WI38 (cell line): ENCODE measurements around the gene C1orf198.

ENCODE experiments used
- H3K4me3 ChIP-seq: 2 replicates; pipeline ENCODE4 v1.5.1; 2011; ENCODE audit warnings: low read depth, mild to moderate bottlenecking, control low read depth, low read length
- CTCF ChIP-seq: IDR thresholded peaks from 2 replicates; pipeline ENCODE4 v1.5.1; 2012; ENCODE audit warnings: low read depth, mild to moderate bottlenecking, control low read depth, low read length

C1orf198 gene

GRCh38 chr1:230877146-230877923, 9.0 kb upstream of the C1orf198 start:
- no peak for TF ChIP-seq CTCF
- H3K4me3 ChIP-seq: no peak overlapping the region

- no peak for TF ChIP-seq CTCF
- H3K4me3 ChIP-seq: no peak overlapping the region
Measured at GRCh38 chr1:230876660-230877059, 8.3 kb upstream of the C1orf198 start.

- TF ChIP-seq CTCF: no peak
- no peak overlapping the region for H3K4me3 ChIP-seq
Measured at GRCh38 chr1:230875370-230875769, 7.0 kb upstream of the C1orf198 start.

GRCh38 chr1:230870916-230871315, 2.6 kb upstream of the C1orf198 start:
- TF ChIP-seq CTCF: no peak

GRCh38 chr1:230869500-230869899, 1.2 kb upstream of the C1orf198 start:
- no peak for TF ChIP-seq CTCF
- peak overlapping the region; percentile 59 for H3K4me3 ChIP-seq

More at GRCh38 chr1:230870916-230871315, 2.6 kb upstream of the C1orf198 start:
- H3K4me3 ChIP-seq: no peak overlapping the region

- peak overlapping the region; percentile 59 for H3K4me3 ChIP-seq
- TF ChIP-seq CTCF: no peak
Measured at GRCh38 chr1:230868736-230869385, 540 bp upstream of the C1orf198 start.

GRCh38 chr1:230867101-230867902, 1.0 kb downstream of the C1orf198 start:
- TF ChIP-seq CTCF: no peak
- peak overlapping the region; percentile 76 for H3K4me3 ChIP-seq
